Natural killer cell treated with Interleukin-12 subunit alpha and Interleukin-12 subunit beta and Interleukin-15 and Interleukin-18, amount 100 ng/mL, for 72 hours (primary cell): ENCODE data around the gene ACKR2. TPM values are rescaled to one million over a fixed set of nuclear protein-coding genes. Genes with fewer than 3 reads are reported as not detected.

Experiments used
- ATAC-seq, 2 donors: fragments of 150-1000 bp; cut with Tn5 transposase in 1 of 2; sonication (Bioruptor Pico), chemical (Tn5 transposase) in 1 of 2; 2 replicates each; pipeline ENCODE4 v1.10.0; 2021
- DNase-seq: peaks from one replicate; pipeline ENCODE4 v3.0.0; 2022; ENCODE audit warnings: low spot score
- H3K27ac Mint-ChIP-seq, 2 donors: 1 replicate in 1 of 2; 2 replicates in 1 of 2; pipeline ENCODE4 v1.8.0; 2022; ENCODE audit warnings: mixed read lengths in 2 of 2, mild to moderate bottlenecking in 1 of 2, moderate library complexity in 1 of 2
- H3K27me3 Mint-ChIP-seq, 2 donors: 1 replicate in 1 of 2; 2 replicates in 1 of 2; pipeline ENCODE4 v1.8.0; 2022; ENCODE audit warnings: mixed read lengths in 2 of 2
- H3K36me3 Mint-ChIP-seq: one replicate; pipeline ENCODE4 v1.8.0; 2022; ENCODE audit warnings: mixed read lengths
- H3K4me1 Mint-ChIP-seq, 2 donors: 1 replicate in 1 of 2; 2 replicates in 1 of 2; pipeline ENCODE4 v1.8.0; 2022; ENCODE audit warnings: low read depth in 2 of 2, mixed read lengths in 2 of 2, mild to moderate bottlenecking in 1 of 2
- H3K4me3 Mint-ChIP-seq: one replicate; pipeline ENCODE4 v1.8.0; 2022; ENCODE audit warnings: mixed read lengths
- H3K9me3 Mint-ChIP-seq: 2 replicates; pipeline ENCODE4 v1.8.0; 2022; ENCODE audit warnings: mixed read lengths
- total RNA-seq, 2 donors: library from RNA; stranded (reverse); gene quantifications; one replicate each; pipeline ENCODE4 v1.2.3, GENCODE V29; 2022

ACKR2 gene
- total RNA-seq, 2 donors from 2014 or later: 2.3 to 11.5 TPM

GRCh38 chr3:42886294-42886822 lies 77.1 kb downstream of the ACKR2 start:
- DNase-seq (no peak), ATAC-seq (no peak)
- Mint-ChIP-seq H3K4me1 (peaks cover 14 to 15% of the 10 kb centered on the region in 2 donors), H3K36me3 (no peaks in the 10 kb centered on the region), H3K27me3 (peaks cover 16 to 26% of the 10 kb centered on the region in 2 donors), H3K27ac (no peak overlapping the region), H3K9me3 (no peaks in the 10 kb centered on the region), H3K4me3 (no peak overlapping the region)

- H3K36me3 Mint-ChIP-seq: no peaks in the 10 kb centered on the region
- H3K4me3 Mint-ChIP-seq: no peak overlapping the region
- ATAC-seq: no peak
- H3K27me3 Mint-ChIP-seq: peaks cover 23 to 33% of the 10 kb centered on the region in 2 donors
- no peak overlapping the region for H3K27ac Mint-ChIP-seq
- no peaks in the 10 kb centered on the region for H3K9me3 Mint-ChIP-seq
- no peak for DNase-seq
- H3K4me1 Mint-ChIP-seq: peaks cover 10% of the 10 kb centered on the region in 2 donors
Observed at GRCh38 chr3:42887084-42887483, 77.8 kb downstream of the ACKR2 start.

GRCh38 chr3:42891042-42891441 lies 81.8 kb downstream of the ACKR2 start:
- DNase-seq (no peak), ATAC-seq (no peak)
- Mint-ChIP-seq H3K4me1 (peaks cover 6 to 8% of the 10 kb centered on the region in 2 donors), H3K4me3 (no peak overlapping the region), H3K36me3 (no peaks in the 10 kb centered on the region), H3K27ac (no peak overlapping the region), H3K9me3 (no peaks in the 10 kb centered on the region), H3K27me3 (peaks cover 20 to 25% of the 10 kb centered on the region in 2 donors)

DNA sequence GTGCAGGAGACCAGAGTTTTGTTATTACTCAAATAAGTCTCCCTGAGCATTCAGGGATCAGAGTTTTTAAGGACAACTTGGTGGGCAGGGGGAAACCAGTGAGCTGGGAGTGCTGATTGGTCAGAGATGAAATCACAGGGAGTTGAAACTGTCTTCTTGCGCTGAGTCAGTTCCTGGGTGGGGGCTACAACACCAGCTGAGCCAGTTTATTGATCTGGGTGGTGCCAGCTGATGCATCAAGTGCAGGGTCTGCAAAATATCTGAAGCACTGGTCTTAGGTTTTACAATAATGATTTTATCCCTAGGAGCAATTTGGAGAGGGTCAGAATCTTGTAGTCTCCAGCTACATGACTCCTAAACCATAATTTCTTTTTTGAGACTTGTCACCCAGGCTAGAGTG lies 82.9 kb downstream of the ACKR2 start:
- no peaks in the 10 kb centered on the region for H3K36me3 Mint-ChIP-seq
- no peak overlapping the region for H3K4me3 Mint-ChIP-seq
- DNase-seq (no peak), ATAC-seq (no peak)
- H3K9me3 Mint-ChIP-seq: no peaks in the 10 kb centered on the region
- H3K27ac Mint-ChIP-seq: no peak overlapping the region
- H3K4me1 Mint-ChIP-seq: peaks cover 6 to 8% of the 10 kb centered on the region in 2 donors
- peaks cover 20% of the 10 kb centered on the region in 2 donors for H3K27me3 Mint-ChIP-seq

- Mint-ChIP-seq H3K4me1 (peaks cover 6 to 8% of the 10 kb centered on the region in 2 donors), H3K36me3 (no peaks in the 10 kb centered on the region), H3K27ac (no peak overlapping the region), H3K9me3 (no peaks in the 10 kb centered on the region), H3K4me3 (no peak overlapping the region), H3K27me3 (peaks cover 16% of the 10 kb centered on the region in 2 donors)
- ATAC-seq (no peak), DNase-seq (no peak)
Observed at GRCh38 chr3:42892807-42893206, 83.6 kb downstream of the ACKR2 start.

GRCh38 chr3:42894698-42895579 lies 85.7 kb downstream of the ACKR2 start:
- Mint-ChIP-seq H3K27ac (no peak overlapping the region), H3K4me3 (no peak overlapping the region), H3K9me3 (no peaks in the 10 kb centered on the region), H3K36me3 (no peaks in the 10 kb centered on the region), H3K27me3 (peaks cover 8 to 11% of the 10 kb centered on the region in 2 donors), H3K4me1 (peaks cover 2 to 3% of the 10 kb centered on the region in 2 donors)
- ATAC-seq: no peak
- DNase-seq: no peak

GRCh38 chr3:42895580-42895868 lies 86.3 kb downstream of the ACKR2 start:
- DNase-seq (no peak), ATAC-seq (no peak)
- Mint-ChIP-seq H3K27me3 (peaks cover 8 to 11% of the 10 kb centered on the region in 2 donors), H3K9me3 (no peaks in the 10 kb centered on the region), H3K36me3 (no peaks in the 10 kb centered on the region), H3K4me3 (no peak overlapping the region), H3K27ac (no peak overlapping the region), H3K4me1 (no peaks in the 10 kb centered on the region)

GRCh38 chr3:42898896-42899675 lies 89.8 kb downstream of the ACKR2 start:
- no peak for DNase-seq
- Mint-ChIP-seq H3K4me3 (no peak overlapping the region), H3K27ac (no peak overlapping the region), H3K4me1 (no peaks in the 10 kb centered on the region), H3K27me3 (peaks cover 8 to 13% of the 10 kb centered on the region in 2 donors), H3K36me3 (peaks cover 6% of the 10 kb centered on the region), H3K9me3 (peaks cover under 1% of the 10 kb centered on the region)
- ATAC-seq: no peak

DNA sequence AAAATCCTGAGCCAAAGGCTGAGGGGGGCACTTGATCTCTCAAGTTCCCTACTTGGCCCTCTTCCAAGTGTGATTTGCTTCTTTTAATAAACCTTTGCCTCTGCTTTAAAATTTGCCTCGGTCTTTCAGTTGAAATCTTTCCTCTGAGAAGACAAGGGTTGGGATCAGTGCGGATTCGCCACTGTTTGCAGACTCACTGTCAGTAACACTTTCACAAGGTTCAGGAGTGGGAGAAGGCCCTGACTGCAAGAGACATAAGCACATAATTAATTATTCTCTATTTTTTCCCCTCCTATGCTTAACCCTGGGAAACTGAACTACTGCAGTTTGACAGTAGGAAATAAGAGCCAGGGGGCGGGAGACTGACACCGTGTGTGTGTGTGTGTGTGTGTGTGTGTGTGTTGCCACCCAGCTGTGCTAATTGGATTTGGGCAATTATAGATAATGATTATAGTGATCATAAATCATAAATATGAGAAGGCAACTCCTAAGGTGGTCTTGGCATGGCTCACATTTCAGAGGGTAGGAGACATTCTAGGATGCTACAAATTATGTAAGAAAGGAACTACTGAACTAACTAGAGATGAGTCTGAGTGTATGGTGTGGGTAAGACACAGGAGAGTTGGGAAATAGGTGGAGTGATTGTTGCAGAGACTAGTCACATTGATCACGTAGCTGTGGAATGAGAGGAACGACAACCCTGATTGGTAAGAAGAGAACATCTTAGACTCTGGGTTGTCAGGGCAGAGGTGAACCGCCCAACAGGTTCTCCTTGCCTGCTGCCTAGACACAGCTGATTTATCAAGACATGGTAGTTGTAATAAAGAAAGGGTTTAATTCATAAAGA lies 91.2 kb downstream of the ACKR2 start:
- DNase-seq (no peak), ATAC-seq (no peak)
- Mint-ChIP-seq H3K4me3 (no peak overlapping the region), H3K27me3 (peaks cover 22 to 25% of the 10 kb centered on the region in 2 donors), H3K27ac (no peak overlapping the region), H3K4me1 (no peaks in the 10 kb centered on the region), H3K9me3 (peaks cover 7% of the 10 kb centered on the region), H3K36me3 (peaks cover 19% of the 10 kb centered on the region)

DNA sequence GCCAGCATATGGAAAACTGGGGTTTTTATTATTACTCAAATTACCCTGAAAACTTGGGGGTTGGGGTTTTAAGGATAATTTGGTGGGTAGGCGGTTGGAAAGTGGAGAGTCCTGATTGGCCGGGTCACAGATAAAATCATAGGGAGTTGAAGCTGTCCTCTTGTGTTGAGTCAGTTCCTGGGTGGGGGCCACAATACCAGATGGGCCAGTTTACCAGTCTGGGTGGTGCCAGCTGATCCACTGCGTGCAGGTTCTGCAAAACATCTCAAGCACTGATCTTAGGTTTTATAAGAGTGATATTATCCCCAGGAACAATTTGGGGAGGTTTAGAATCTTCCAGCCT lies 91.8 kb downstream of the ACKR2 start:
- Mint-ChIP-seq H3K4me1 (peaks cover 0 to 2% of the 10 kb centered on the region in 2 donors), H3K4me3 (no peak overlapping the region), H3K36me3 (peaks cover 21% of the 10 kb centered on the region), H3K9me3 (peaks cover 7% of the 10 kb centered on the region), H3K27me3 (peaks cover 25 to 27% of the 10 kb centered on the region in 2 donors), H3K27ac (no peak overlapping the region)
- ATAC-seq (no peak), DNase-seq (no peak)

- peaks cover 6 to 11% of the 10 kb centered on the region in 2 donors for H3K4me1 Mint-ChIP-seq
- DNase-seq (no peak), ATAC-seq (no peak)
- peaks cover 7% of the 10 kb centered on the region for H3K9me3 Mint-ChIP-seq
- no peak overlapping the region for H3K27ac Mint-ChIP-seq
- no peak overlapping the region for H3K4me3 Mint-ChIP-seq
- peaks cover 21% of the 10 kb centered on the region for H3K36me3 Mint-ChIP-seq
- H3K27me3 Mint-ChIP-seq: peaks cover 33 to 36% of the 10 kb centered on the region in 2 donors
Observed at GRCh38 chr3:42902257-42902656, 93.0 kb downstream of the ACKR2 start.

GRCh38 chr3:42904076-42904475 lies 94.8 kb downstream of the ACKR2 start:
- DNase-seq: no peak
- Mint-ChIP-seq H3K4me1 (peaks cover 6 to 12% of the 10 kb centered on the region in 2 donors), H3K27ac (no peak overlapping the region), H3K27me3 (peaks cover 37 to 41% of the 10 kb centered on the region in 2 donors), H3K4me3 (no peak overlapping the region), H3K36me3 (peaks cover 21% of the 10 kb centered on the region), H3K9me3 (peaks cover 7% of the 10 kb centered on the region)
- no peak for ATAC-seq

GRCh38 chr3:42905740-42906069 lies 96.5 kb downstream of the ACKR2 start:
- Mint-ChIP-seq H3K36me3 (peaks cover 21% of the 10 kb centered on the region), H3K9me3 (peaks cover 7% of the 10 kb centered on the region), H3K27me3 (peaks cover 37 to 41% of the 10 kb centered on the region in 2 donors), H3K4me3 (peak overlapping the region; percentile 60), H3K27ac (peak overlapping the region in 1 of 2 donors; percentile 31), H3K4me1 (peaks cover 6 to 12% of the 10 kb centered on the region in 2 donors)
- no peak for ATAC-seq
- DNase-seq: no peak
